Inferior parietal cortex (tissue), 1 donor: ENCODE measurements around the gene NRIP2.
A peak's percentile ranks its signal among the peaks of the same experiment; 100 is the strongest.
"Not testable (repeated sequence)": the region's sequence is repeated elsewhere in the genome, so short reads cannot be mapped to it uniquely, and the experiment has no call there.

Source experiments
- DNase-seq: peaks from one replicate; pipeline ENCODE4 v3.0.0-alpha.2; 2016; ENCODE audit errors: extremely low spot score

NRIP2 gene, protein sequence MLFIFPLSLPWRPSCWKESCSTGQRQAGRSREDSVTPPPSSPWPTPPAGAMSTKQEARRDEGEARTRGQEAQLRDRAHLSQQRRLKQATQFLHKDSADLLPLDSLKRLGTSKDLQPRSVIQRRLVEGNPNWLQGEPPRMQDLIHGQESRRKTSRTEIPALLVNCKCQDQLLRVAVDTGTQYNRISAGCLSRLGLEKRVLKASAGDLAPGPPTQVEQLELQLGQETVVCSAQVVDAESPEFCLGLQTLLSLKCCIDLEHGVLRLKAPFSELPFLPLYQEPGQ

DNA sequence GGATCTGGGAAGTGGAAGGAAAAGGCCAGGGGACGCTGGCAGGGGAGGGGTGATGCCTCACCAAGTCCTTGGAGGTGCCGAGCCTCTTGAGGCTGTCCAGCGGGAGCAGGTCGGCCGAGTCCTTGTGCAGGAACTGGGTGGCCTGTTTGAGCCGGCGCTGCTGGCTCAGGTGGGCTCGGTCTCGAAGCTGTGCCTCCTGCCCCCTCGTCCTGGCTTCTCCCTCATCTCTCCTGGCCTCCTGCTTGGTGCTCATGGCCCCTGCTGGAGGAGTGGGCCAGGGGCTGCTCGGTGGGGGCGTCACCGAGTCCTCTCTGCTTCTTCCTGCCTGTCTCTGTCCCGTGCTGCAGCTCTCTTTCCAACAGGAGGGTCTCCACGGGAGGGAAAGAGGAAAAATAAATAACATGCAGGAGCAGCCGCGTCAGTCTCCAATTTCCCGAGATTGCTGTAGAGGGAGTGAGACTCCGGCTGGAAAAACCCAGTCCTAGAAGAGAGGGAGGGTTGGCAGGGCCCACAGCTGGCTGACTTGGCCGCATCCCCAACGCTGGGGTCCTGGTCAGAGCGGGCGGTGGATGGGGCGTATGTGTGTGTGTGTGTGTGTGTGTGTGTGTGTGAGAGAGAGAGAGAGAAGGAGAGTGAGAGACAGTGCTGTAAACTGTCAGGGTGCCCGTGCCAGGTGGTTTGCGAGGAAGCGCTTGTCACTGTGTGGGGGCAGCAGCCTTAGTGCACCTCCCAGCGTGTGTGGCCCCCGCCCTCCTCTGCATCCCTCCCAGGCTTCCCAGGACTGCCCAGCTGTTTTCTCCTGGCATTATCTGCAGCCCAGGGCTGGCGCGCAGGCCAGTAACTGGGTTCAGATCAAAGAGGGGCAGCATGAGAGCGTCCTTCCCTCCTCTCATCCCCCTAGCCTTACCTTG is at the start of gene NRIP2:
Gene NRIP2, minus strand, starts transcription at position 455 of the 911 bp plus-strand sequence. Its CDS starts 52 bp downstream, at position 403.
- peak; percentile 64 for DNase-seq

DNA sequence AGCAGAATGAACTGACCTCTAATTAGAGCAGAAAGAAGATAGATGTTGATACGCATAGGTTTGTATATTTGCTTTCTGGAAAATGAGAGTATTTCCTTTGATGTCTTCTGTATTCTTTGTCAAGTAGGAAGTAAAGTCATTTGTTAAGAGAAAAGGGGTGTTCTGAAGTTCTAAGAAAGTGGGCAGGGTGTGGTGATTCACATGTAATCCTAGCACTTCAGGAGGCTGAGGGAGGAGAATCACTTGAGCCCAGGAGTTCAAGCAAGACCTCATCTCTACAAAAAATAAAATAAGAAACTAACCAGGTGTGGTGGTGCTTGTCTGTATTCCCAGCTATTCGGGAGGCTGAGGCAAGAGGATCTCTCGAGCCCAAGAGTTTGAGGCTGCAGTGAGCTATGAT is 45.0 kb upstream of the NRIP2 start:
- DNase-seq: no peak

DNA sequence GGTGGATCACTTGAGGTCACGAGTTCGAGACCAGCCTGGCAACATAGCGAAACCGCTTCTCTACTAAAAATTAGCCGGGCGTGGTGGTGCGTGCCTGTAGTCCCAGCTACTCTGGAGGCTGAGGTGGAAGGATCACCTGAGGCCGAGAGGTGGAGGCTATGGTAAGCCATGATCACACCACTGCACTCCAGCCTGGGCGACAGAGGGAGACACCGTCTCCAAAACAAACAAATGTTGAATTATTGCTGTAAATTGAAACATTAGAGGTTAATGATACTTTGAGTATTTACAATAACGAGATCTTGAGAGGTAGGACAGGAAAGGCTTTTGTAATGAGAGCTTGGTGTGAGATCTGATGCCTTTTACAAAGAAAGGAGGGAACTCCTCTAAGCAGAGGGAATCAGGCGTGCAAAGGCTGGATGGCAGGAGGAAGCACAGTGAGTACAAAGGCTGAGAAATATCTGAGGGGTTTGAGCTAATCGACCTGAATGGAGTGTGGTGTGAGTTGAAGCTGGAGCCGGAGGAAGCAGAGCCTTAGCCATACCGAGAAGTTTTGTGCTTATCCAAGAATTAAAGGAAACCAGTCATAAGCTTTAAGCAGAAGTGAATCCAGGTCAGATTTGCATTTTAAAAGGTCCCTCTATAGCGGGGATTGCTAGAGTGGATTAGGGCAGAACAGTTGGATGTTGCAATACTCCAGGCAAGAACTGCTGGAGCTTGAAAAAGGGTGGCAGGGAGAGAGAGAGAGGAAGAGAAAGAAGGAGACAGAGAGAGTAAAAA is 43.3 kb upstream of the NRIP2 start:
- DNase-seq: no peak

DNA sequence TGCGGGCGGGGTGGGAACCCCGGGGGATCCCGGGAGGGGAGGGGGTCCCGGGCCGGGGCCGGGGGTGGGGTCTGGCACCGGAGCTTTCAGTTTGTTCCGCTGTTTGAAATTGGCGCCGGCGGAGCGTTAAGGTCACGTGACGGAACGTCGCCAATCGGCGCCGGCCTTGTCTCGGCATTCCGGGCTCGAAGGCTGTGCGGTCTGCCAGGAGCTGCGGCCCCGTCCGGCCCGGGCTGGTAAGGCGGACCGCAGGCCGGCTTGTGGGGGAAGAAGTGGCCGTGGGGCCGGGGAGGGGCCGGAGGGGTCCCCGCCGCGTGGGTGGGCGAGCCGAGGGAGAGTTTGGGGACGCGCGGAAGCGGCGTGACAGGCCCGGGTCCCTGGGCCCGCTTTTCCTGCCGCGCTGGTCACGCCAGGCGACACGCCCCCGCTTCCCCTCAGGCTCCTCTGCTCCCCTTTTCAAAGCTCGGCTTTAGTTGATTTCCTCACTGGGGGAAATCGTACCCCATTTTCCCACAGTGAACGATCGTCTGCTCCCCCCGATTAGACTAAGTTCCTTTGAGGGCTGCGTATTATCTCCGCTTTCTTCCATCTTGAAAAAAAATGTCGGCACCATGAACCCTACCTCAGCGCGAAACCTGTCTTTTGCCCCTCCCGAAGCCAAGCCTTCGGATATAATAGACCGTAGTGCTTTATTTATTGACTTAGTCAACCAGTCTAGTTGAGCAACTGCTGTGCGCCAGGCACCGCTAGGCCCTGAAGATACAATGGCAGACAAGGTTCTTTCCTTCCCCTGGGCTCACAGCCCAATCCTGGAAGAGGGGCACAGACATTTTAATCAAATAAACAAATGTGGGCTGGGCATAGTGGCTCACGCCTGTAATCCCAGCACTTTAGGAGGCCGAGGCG is 42.5 kb upstream of the NRIP2 start, which contains the start of the genes FOXM1 and RHNO1:
Gene FOXM1, minus strand, starts transcription at position 128 of the 906 bp plus-strand sequence. CDS start 2,696 bp downstream, outside the sequence.
Gene RHNO1, plus strand, starts transcription at position 177 of the 906 bp plus-strand sequence. CDS start 8,144 bp downstream, outside the sequence.
- DNase-seq: peak; percentile 93

DNA sequence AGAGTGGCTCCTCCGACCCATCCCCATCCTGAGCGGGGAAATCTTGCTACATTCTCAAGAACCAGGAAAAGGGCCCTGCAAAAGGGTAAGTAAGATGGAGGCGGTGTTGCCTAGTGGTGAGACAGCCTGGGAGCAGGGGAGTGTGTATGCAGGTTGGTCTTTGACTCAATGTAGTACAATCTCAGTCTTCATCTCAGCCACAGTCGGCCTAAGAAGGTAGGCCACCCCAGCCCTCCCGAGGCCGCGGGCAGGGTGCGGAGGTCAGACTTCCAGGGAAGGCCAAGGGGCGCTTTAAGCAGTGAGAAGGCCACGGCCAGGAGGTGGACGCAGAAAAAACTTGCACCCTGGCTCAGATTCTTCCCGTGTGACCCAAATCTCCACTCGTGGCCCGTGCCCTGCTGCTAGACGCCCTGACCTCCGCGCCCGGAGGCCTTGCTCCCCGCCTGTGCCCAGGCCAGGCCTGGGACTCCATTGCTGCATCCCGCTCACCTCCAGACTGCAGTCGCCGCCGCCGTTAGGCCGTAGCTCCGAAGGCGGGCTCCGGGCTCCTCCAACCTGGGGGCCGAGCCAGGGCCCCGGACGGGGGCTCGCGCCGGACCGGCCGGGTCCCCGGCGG is 41.7 kb upstream of the NRIP2 start:
- no peak for DNase-seq

DNA sequence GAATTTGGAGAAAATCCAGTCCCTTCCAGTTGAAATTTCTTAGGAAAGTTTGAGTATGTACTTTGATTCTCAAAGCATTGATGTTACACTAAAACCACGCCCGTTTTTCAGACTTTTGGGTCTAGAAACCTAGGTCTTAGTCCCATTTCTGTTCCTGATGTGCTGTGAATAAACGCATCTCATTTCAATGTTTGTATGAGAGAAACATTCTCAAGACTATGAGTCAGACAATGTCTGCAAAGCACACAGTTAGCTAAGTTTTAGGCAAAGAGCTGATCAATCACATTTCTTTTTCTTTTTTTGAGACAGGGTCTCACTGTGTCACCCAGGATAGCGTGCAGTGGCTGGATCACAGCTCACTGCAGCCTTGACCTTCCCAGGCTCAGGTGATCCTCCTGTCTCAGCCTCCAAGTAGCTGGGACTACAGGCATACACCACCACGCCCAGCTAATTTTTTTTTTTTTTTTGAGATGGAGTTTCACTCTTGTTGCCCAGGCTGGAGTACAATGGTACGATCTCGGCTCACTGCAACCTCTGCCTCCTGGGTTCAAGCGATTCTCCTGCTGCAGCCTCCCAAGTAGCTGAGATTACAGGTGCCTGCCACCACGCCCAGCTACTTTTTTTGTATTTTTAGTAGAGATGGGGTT is 34.3 kb upstream of the NRIP2 start:
- not testable (repeated sequence) for DNase-seq

DNA sequence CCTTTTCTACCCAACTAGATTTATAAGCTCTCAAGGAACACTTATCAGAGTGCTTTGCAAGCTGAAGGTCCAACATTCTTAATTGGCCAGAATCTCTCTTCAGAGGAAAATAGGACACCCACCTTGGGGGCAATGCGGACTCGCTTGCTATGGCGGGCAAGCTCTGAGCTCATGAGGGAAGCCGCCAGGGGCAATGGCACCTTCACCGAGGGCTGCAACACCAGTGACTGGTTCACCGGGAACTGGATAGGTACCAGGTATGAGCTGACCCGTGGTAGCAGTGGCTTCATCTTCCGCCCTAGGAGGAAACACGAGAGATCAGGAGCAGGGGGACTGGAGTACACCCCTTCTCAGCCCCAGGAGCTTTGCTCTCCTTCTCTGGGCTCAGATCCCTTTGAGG is 29.4 kb upstream of the NRIP2 start:
- DNase-seq: no peak

DNA sequence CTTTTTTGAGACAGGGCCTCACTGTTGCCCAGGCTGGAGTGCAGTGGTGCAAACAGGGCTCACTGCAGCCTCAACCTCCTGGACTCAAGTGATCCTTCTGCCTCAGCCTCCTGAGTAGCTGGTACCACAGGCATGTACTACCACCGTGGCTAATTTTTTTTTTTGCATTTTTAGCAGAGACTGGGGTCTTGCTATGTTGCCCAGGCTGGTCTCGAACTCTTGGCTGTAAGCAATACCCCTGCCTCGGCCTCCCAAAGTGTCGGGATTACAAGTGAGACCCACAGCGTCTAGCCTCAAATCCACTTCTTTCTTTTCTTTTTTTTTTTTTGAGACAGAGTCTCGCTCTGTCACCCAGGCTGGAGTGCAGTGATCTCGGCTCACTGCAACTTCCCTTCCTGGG is 28.6 kb upstream of the NRIP2 start:
- DNase-seq: not testable (repeated sequence)

DNA sequence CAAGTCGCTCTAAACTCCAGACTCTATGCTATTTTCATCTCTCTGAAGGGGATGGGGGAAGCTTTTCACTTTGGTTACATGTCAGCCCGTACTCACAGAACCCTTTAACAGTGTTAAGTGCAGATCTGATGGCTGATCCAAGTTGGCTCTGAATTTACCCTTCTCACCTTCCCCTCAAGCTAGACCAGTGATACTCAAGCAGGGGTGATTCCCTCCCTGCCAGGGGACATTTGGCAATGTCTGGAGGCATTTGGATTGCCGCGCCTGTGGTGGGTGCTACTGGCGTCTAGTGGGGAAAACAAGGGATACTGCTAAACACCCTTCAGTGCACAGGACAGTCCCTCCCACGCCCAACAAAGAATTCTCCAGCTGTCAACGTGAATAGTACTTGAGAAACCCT is 28.0 kb upstream of the NRIP2 start:
- DNase-seq: no peak

DNA sequence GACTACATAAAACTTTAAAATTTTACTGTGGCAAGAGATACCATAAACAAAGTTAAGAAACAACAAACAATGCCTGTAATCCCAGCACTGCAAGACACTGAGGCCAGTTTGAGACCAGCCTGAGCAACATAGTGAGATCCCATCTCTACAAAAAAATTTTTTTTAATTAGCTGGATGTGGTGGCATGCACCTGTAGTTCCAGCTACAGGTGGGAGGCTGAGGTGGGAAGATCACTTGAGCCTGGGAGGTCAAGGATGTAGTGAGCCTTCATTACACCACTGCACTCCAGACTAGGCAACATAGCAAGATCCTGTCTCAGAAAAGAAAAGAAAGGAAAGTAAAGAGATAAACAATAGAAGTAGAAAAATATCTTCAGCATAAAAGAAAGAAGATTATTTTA is 25.3 kb upstream of the NRIP2 start:
- DNase-seq: no peak

DNA sequence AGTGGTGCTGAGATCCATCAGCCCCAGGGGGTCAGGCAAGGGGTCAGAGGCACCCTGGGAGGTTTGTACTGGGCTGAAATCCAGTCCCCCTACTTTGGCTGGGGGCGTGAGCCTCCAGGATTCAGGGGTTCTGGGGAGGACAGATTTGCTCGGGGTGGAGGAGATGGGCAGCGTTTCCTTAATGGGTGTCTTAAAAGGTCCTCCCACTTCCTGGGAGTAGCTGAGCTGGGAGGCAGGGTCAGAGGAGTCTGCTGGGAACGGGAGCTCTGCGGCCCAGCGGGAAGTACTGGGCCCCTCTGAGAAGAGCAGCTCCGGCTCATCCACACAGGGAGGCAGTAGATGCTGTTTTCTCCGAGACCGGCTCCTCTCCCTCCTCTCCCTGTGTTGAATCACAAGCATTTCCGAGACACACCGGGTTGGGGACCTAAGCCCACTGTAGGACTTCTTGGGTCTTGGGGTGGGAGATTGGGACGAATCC is 24.1 kb upstream of the NRIP2 start:
- no peak for DNase-seq

DNA sequence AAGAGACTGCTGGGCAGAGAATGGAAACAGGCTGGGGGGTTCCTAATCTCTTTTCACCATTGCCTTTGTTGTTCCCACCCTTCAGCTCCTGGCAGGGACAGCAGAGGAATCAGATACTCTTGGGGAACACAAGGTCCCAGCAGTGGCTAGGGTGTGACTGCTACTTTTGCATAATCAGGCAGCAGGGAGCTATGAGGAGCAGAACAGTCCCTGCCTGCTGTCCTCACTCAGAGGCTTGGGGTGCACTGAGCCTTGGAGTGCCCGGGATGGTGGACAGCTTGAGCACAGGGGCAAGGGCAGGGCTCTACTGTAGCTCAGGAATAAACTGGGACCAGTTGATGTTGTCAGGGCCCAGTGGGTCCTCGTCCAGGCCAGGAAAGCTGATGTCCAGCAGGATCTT is 23.5 kb upstream of the NRIP2 start:
- no peak for DNase-seq

DNA sequence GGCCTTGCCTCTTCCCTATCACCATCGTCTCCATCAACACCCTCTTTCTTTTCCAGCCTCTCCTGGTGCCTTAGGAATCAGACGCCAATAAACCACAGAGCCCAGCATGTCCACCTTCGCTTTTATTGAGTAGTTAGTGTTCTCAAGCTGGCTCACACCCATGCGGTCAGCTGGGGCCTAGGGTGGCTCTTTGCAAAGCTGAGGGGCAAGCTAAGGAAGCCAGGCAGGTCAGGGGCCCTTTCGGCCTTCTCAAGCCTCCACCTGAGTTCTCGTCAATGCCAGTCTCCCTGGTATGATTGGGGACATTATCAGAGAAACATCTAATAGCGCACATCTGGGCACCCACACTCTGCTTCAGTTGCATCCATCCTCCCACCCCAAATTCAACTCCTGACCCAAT is 22.7 kb upstream of the NRIP2 start:
- DNase-seq: no peak

DNA sequence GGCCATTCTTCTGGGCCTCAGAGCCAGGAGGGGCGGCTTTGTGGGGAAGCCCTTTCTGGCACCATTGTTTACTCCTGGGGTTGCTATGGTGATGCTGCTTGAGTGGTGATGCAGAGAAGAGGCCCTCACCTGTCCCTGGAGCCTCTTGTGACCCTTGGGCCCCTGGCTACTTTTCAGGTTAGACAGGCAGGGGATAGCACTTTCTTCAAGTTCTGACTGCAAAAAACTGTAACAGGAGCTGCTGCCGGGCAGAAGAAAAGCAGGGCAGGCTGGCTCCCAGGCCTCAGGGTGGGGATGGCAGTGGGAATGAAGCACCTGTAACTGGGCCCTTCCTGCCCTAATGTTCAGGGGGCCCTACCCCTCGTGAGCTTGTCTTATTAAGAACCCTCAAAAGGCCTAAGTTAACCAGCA is 22.2 kb upstream of the NRIP2 start, which contains the start of gene TEX52:
Gene TEX52, minus strand, starts transcription at position 19 of the 411 bp plus-strand sequence. Its CDS starts 13 bp downstream, at position 6.
- DNase-seq: no peak

DNA sequence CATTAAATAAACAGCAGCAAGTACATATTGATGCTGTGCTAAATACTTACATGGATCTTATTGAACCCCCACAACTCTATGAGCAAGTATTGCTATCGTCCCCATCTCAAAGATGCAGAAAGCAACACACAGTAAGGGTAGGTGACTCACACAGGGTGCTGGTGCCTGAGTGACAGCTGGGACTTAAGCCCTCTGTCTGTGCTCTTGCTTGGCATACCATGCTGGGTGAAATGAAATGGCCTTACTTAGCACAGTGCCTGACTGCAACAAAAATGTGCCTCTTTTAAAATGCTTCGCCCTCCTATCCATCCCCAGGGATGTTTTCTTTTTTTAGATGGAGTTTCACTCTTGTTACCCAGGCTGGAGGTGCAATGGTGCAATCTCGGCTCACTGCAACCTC is 21.2 kb upstream of the NRIP2 start:
- DNase-seq: no peak

DNA sequence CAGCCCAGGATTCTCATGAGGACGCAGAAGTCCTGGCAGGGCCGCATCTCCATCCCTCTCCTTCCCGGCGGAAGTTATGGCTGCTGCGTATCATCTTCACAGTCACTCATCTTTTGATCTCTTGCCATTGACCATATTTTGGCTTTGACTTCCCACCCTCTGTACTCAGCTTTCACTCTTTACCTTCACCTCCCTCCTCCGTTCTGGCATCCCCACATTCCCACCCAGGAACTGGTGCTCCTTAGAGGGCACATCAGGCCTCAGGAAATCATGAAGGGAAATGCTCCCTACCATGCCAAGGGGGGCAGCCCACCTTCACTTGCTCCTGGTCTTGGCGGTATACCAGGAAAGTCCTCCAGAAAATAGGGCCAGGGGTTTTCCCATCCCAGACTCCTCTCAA is 20.7 kb upstream of the NRIP2 start:
- no peak for DNase-seq

DNA sequence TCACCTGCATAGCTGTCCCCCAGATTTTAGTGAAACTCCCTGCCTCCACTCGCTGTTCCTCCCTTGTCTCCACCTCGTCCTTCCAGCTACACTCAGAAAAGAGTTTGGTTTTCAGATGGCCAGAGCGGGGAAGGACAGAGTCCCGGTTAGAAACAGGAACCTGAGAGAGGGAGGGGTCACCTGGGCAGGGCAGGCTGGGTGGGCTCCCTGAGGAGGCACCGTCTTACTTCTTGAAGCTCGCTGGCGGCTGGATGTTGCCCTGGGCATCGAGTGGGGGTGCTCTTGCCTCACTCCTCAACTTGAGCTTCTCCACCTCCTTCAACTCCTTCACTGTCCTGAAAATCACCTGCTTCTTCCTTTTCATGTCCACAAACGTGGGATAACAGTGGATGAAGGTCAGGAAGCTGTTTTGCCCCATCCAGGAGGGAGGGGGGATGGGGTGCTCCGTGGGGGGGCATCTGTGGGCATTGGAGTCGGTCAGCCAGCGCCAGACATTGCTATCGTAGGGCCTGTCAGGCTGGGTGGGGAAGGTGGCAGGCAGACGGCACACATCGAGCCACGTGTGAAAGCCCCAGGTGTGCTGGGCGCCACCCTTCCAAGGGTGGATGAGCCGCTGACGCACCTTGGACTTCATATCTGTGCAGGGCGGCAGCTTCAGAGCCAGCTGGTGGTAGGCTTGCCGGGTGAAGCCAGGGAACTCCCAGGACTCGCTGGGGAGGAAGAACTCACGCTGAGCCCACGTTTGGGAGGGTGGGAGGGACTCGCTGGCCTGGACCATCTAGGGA is 20.0 kb upstream of the NRIP2 start:
- DNase-seq: no peak

DNA sequence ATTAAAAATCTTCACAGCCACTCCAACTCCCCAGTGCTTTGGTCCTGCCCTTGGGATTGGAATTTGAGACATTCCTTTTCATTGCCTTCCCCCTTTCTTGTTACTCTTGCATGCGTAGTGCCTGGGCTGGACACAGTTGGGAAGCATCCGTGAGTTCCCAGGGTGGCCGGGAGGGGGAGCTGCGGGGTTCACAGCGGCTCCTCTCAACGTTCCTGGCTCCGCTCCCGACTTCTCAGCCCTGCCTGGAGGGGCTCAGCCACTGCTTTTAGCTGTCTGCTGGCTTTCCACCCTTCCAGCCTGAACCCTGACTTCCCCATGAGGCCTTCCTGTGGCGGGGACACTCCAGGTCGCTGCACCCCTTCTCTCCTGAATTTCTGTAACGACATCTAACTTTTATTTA is 18.8 kb upstream of the NRIP2 start:
- peak; percentile 75 for DNase-seq

DNA sequence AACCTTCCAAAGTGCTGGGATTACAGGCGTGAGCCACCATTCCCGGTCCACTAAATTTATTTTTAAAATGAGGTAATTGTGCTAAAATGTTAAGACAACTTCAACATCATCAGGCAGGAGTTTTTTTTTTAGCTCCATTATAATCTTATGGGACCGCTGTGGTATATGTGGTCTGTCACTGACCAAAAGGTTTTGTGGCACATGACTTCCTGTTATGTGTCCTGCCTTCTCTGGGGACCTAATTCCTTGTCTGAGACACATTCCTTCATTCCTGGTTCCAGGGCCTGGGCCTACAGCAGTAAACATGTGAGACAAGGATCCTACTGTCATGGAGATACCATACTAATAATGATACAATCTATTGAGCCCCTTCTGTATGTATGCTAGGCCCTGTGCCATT is 17.1 kb upstream of the NRIP2 start:
- no peak for DNase-seq
